Kidney (tissue), 14 donors: ENCODE data around the gene HMX3. TPM values are rescaled to one million over a fixed set of nuclear protein-coding genes. Genes with fewer than 3 reads are reported as not detected.

Experiments used
- DNase-seq, 5 donors: peaks; one replicate each; pipeline ENCODE4 v3.0.0-alpha.2; 2013 to 2020
- FAIRE-seq: peaks from 2 replicates; lab custom pipeline; 2012; peaks lifted over from hg19 to GRCh38; lab: Jason Lieb, UNC
- H3K27ac ChIP-seq, 2 donors: one replicate each; pipeline ENCODE4 v1.7.0; 2013; ENCODE audit warnings: low read depth in 2 of 2, low read length in 2 of 2, inconsistent platforms in 1 of 2
- H3K27me3 ChIP-seq: one replicate; pipeline ENCODE4 v1.7.1; 2013; ENCODE audit warnings: low read length, inconsistent platforms; ENCODE audit not compliant: control insufficient read depth, insufficient read depth
- H3K36me3 ChIP-seq, 3 donors: one replicate each; pipeline versions ENCODE4 v1.7.0 to v1.7.1; 2013; ENCODE audit warnings: low read length in 3 of 3, control low read depth in 1 of 3, inconsistent platforms in 1 of 3; ENCODE audit not compliant: insufficient read depth in 3 of 3, control insufficient read depth in 2 of 3
- H3K4me1 ChIP-seq, 3 donors: one replicate each; pipeline versions ENCODE4 v1.7.0 to v1.7.1; 2013; ENCODE audit warnings: low read length in 3 of 3, inconsistent platforms in 1 of 3, low read depth in 1 of 3; ENCODE audit not compliant: control insufficient read depth in 2 of 3, insufficient read depth in 2 of 3
- H3K4me3 ChIP-seq, 3 donors: one replicate each; pipeline versions ENCODE4 v1.7.0 to v1.8.1; 2013; ENCODE audit warnings: low read length in 3 of 3, control low read depth in 1 of 3, inconsistent platforms in 1 of 3
- H3K9ac ChIP-seq, 3 donors: one replicate each; pipeline versions ENCODE4 v1.7.0 to v1.7.1; 2013; ENCODE audit warnings: low read length in 3 of 3, control low read depth in 1 of 3, inconsistent platforms in 1 of 3
- H3K9me3 ChIP-seq, 3 donors: one replicate each; pipeline versions ENCODE4 v1.7.0 to v1.7.1; 2013; ENCODE audit warnings: low read length in 3 of 3, control low read depth in 1 of 3, inconsistent platforms in 1 of 3; ENCODE audit not compliant: control insufficient read depth in 2 of 3, insufficient read depth in 1 of 3
- intact Hi-C: fragments of 100-400 bp; cut with DNase I; formaldehyde crosslinking; loops from one replicate; pipeline ENCODE4 v1.11.1; 2022
- polyA plus RNA-seq: library from polyadenylated mRNA; stranded (reverse); fragments of 350-450 nt; fragmentation: Illumina TruSeq; extraction: RNeasy Lipid Tissue Mini Kit (QIAGEN cat#74804); gene quantifications from one replicate; pipeline ENCODE4 v1.2.3, GENCODE V29; 2014; ENCODE audit warnings: low read depth, low replicate concordance; ENCODE audit not compliant: insufficient read depth
- total RNA-seq: library from RNA; stranded (reverse); fragmentation: NEBNext Ultra II Directional; extraction: Animal tissue kit (Norgen Biotek cat#: 25700); gene quantifications from one replicate; pipeline ENCODE4 v1.2.1, GENCODE V29; 2021
- TF ChIP-seq, protein P1 (sequence below): IDR thresholded peaks from 3 replicates; pipeline ENCODE4 v1.5.1; 2012; ENCODE audit warnings: mild to moderate bottlenecking, moderate library complexity, borderline replicate concordance; ENCODE audit not compliant: insufficient read depth; ENCODE audit errors: extremely low read depth
- donor health status: control.
- donor health status: control.
- donor health status: control.
- donor health status: control.
- donor health status: control.
- donor health status: DM: yes; HTN: yes; CAD: no.
- donor health status: Normal renal cell carcinoma (clear cell type).

HMX3 gene
- total and polyA plus RNA-seq, 2 donors from 2014 or later, result not detected

DNA sequence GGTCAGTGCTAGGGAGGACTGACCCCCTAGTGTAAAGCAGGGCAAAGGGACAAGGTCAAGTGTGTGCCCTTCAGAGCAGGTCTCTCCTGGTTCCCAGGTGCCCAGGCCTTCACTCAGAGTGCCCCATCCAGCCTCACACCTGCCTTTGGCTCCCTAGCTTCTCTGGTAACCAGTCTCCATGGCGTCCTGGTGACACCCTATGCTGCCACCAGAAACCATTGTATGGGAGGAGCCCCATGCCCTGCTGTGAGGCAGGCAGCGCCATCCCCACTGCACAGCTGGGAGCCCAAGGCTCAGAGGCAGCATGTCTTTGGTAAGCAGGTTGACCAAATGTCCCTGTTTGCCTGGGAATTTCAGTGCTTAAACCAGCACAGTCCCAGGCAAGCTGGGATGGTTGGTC, 33.1 kb upstream of the HMX3 start:
- Histone ChIP-seq H3K4me1 (no peaks in the 10 kb centered on the region), H3K4me3 (no peak overlapping the region), H3K9me3 (no peaks in the 10 kb centered on the region), H3K9ac (no peak overlapping the region), H3K27me3 (no peaks in the 10 kb centered on the region), H3K27ac (no peak overlapping the region), H3K36me3 (no peaks in the 10 kb centered on the region)
- no peak for DNase-seq
- TF ChIP-seq, protein P1, sequence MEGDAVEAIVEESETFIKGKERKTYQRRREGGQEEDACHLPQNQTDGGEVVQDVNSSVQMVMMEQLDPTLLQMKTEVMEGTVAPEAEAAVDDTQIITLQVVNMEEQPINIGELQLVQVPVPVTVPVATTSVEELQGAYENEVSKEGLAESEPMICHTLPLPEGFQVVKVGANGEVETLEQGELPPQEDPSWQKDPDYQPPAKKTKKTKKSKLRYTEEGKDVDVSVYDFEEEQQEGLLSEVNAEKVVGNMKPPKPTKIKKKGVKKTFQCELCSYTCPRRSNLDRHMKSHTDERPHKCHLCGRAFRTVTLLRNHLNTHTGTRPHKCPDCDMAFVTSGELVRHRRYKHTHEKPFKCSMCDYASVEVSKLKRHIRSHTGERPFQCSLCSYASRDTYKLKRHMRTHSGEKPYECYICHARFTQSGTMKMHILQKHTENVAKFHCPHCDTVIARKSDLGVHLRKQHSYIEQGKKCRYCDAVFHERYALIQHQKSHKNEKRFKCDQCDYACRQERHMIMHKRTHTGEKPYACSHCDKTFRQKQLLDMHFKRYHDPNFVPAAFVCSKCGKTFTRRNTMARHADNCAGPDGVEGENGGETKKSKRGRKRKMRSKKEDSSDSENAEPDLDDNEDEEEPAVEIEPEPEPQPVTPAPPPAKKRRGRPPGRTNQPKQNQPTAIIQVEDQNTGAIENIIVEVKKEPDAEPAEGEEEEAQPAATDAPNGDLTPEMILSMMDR, result no peak
- no peak for FAIRE-seq
- intact Hi-C loops, result no loop called here

DNA sequence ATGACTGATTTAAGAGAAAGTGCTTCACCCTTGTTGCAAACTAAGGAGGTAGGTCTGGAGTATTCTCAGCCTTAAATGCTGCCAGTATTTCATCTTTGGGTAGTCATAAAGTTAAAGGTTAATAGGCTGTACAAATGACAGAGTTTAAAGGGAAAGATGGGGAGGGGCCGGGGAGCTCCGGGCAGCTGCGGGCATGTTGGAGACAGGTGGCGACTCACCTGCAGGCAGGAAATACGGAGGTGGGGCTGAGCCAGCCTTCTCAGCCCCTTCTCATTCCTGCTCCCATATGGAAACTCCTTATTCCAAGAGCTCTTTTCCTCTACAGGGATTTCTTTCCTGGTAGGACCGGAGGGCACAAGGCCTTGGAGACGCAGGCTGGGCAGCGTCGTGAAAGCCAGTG, 31.8 kb upstream of the HMX3 start:
- H3K9ac ChIP-seq, result no peak overlapping the region
- no peak overlapping the region for H3K27ac ChIP-seq
- H3K27me3 ChIP-seq, result no peaks in the 10 kb centered on the region
- H3K36me3 ChIP-seq, result no peaks in the 10 kb centered on the region
- FAIRE-seq (no peak), DNase-seq (no peak)
- no peaks in the 10 kb centered on the region for H3K9me3 ChIP-seq
- H3K4me1 ChIP-seq, result no peaks in the 10 kb centered on the region
- no peak overlapping the region for H3K4me3 ChIP-seq
- TF ChIP-seq, protein P1, result no peak
- intact Hi-C loops, result no loop called here

DNA sequence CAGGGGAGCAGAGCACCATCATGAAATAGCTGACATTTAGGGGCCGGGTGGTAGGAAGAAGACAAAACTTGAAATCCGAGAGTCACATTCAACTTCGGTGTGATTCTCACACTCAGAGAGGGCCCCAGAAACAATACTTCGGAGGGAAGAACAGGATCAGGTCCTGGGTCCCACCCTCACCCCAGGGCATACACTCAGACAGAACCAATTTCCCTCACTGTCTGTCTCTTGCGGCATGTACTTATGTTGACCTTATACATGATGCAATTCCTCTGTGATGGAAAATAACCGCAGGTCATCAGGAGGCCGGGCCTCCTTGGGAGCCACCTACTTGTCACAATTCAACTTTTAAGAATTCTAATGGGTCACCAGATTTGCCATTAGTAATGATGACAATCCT, 26.3 kb upstream of the HMX3 start:
- H3K4me3 ChIP-seq, result no peak overlapping the region
- H3K9ac ChIP-seq, result no peak overlapping the region
- H3K4me1 ChIP-seq, result no peaks in the 10 kb centered on the region
- no peak for DNase-seq
- H3K27me3 ChIP-seq, result no peaks in the 10 kb centered on the region
- H3K27ac ChIP-seq, result no peak overlapping the region
- TF ChIP-seq, protein P1, result no peak
- no peaks in the 10 kb centered on the region for H3K9me3 ChIP-seq
- FAIRE-seq, result no peak
- no peaks in the 10 kb centered on the region for H3K36me3 ChIP-seq
- intact Hi-C loops, result no loop called here
